ENCODE results near the gene RAB40B.

The RAB40B gene

DNA sequence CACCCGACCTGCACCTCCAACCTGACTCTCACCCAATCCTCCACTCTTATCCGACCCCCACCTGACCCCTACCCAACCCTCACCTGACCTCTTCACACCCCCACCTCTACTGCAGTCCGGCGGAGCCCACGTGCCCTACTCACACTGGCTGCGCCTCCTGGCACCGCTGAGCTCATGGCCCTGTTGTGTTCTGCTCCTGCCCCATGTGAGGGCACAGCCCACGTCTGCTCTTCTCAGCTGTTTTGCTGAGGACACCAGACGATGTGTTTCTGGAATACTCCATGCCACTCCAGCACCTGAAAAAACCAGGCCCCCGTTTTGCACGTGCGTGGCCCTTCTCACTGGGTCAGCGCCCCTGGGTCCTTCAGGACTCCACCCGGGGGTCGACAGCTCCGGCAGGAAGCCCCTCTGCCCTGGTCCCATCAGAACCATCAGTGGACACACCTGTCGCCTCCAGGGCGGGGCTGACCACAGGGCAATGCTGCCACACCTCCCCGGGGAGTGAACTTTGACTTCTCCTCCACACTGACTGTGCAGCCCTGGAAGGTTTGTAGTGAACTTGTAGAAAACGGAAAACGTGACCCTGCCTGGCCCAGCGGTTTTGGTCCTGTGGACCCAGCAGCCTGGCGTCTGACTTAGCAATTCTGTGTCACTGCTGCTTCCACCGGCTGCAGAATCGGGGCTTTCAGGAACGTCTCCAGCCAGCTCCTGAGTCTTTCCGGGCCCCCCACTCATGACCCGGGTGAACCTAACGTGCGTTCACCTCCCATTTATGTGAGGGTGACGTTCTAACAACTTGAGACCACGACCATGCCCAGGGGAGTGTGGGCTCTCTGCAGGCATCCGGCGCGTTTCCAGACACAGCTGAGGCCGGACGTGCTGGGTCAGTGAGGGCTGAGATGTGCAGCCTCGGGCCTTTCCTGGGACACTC is 5.7 kb upstream of the RAB40B start:
- TF ChIP-seq ZBTB7A (IDR thresholded peaks at IDR 0.05; ENCODE audit: low read depth), result no peak
- no peak for TF ChIP-seq CREB1 (IDR thresholded peaks at IDR 0.05; ENCODE audit: low read depth)
- TF ChIP-seq FOXM1 (IDR thresholded peaks at IDR 0.05; ENCODE audit: borderline replicate concordance, low read depth), result no peak
- TF ChIP-seq YY1 (IDR thresholded peaks at IDR 0.05; ENCODE audit: low read depth), result no peak
- no peak for TF ChIP-seq NFIC (IDR thresholded peaks at IDR 0.05)
- TF ChIP-seq TAF1 (IDR thresholded peaks at IDR 0.05; ENCODE audit: low read depth), result no peak
- no peak for TF ChIP-seq TEAD4 (IDR thresholded peaks at IDR 0.05)
- TF ChIP-seq TCF12 (IDR thresholded peaks at IDR 0.05; ENCODE audit: low read depth), result no peak
- TF ChIP-seq CEBPB (IDR thresholded peaks at IDR 0.05), result no peak
- TF ChIP-seq EGR1 (IDR thresholded peaks at IDR 0.05), result no peak
- TF ChIP-seq, protein P1, sequence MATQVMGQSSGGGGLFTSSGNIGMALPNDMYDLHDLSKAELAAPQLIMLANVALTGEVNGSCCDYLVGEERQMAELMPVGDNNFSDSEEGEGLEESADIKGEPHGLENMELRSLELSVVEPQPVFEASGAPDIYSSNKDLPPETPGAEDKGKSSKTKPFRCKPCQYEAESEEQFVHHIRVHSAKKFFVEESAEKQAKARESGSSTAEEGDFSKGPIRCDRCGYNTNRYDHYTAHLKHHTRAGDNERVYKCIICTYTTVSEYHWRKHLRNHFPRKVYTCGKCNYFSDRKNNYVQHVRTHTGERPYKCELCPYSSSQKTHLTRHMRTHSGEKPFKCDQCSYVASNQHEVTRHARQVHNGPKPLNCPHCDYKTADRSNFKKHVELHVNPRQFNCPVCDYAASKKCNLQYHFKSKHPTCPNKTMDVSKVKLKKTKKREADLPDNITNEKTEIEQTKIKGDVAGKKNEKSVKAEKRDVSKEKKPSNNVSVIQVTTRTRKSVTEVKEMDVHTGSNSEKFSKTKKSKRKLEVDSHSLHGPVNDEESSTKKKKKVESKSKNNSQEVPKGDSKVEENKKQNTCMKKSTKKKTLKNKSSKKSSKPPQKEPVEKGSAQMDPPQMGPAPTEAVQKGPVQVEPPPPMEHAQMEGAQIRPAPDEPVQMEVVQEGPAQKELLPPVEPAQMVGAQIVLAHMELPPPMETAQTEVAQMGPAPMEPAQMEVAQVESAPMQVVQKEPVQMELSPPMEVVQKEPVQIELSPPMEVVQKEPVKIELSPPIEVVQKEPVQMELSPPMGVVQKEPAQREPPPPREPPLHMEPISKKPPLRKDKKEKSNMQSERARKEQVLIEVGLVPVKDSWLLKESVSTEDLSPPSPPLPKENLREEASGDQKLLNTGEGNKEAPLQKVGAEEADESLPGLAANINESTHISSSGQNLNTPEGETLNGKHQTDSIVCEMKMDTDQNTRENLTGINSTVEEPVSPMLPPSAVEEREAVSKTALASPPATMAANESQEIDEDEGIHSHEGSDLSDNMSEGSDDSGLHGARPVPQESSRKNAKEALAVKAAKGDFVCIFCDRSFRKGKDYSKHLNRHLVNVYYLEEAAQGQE (IDR thresholded peaks at IDR 0.05; ENCODE audit: low read depth), result no peak
- no peak for TF ChIP-seq RAD21 (IDR thresholded peaks at IDR 0.05; ENCODE audit: low read depth)
- TF ChIP-seq, protein P2, sequence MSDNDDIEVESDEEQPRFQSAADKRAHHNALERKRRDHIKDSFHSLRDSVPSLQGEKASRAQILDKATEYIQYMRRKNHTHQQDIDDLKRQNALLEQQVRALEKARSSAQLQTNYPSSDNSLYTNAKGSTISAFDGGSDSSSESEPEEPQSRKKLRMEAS (IDR thresholded peaks at IDR 0.05), result no peak
- no peak for TF ChIP-seq EP300 (IDR thresholded peaks at IDR 0.05; ENCODE audit: borderline replicate concordance)
- TF ChIP-seq, protein P3, sequence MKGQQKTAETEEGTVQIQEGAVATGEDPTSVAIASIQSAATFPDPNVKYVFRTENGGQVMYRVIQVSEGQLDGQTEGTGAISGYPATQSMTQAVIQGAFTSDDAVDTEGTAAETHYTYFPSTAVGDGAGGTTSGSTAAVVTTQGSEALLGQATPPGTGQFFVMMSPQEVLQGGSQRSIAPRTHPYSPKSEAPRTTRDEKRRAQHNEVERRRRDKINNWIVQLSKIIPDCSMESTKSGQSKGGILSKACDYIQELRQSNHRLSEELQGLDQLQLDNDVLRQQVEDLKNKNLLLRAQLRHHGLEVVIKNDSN (IDR thresholded peaks at IDR 0.05), result no peak

DNA sequence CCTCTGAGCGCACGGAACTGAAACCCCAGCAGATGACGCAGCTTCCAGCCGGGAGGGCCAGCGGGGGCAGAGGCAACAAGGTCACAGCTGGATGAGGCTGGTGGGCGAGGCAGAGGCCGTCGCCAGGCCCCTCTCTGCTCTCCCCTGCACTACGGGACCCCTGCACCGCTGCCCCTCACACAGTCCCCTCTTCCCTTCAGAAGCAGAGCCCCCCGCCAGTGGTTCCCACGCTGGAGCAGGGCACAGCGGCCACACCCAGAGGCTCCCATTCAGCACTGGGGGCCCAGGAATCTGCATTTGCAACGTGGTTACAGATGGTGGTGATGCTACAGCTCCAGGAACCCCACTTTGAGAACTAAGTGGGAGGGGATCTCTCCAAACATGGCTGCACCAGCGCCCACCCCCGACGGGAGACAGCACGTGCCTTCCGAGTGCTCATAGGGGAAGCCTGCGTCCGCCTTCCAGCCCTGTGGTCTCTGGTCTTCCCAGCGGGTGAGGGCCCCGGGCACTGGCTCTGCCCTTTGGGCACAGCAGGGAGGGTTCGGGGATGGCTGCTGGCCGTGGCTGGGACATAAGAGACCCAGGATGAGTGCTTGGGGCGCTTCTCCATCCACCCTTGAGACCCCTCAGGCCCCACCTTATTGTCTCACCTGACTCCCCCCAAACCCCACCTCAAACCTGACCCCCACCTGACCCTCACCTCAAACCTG is 4.7 kb upstream of the RAB40B start:
- no peak for TF ChIP-seq TEAD4 (IDR thresholded peaks at IDR 0.05)
- no peak for TF ChIP-seq RAD21 (IDR thresholded peaks at IDR 0.05; ENCODE audit: low read depth)
- TF ChIP-seq NFIC (IDR thresholded peaks at IDR 0.05), result no peak
- no peak for TF ChIP-seq CREB1 (IDR thresholded peaks at IDR 0.05; ENCODE audit: low read depth)
- TF ChIP-seq, protein P1 (IDR thresholded peaks at IDR 0.05; ENCODE audit: low read depth), result no peak
- TF ChIP-seq TAF1 (IDR thresholded peaks at IDR 0.05; ENCODE audit: low read depth), result no peak
- no peak for TF ChIP-seq YY1 (IDR thresholded peaks at IDR 0.05; ENCODE audit: low read depth)
- no peak for TF ChIP-seq ZBTB7A (IDR thresholded peaks at IDR 0.05; ENCODE audit: low read depth)

DNA sequence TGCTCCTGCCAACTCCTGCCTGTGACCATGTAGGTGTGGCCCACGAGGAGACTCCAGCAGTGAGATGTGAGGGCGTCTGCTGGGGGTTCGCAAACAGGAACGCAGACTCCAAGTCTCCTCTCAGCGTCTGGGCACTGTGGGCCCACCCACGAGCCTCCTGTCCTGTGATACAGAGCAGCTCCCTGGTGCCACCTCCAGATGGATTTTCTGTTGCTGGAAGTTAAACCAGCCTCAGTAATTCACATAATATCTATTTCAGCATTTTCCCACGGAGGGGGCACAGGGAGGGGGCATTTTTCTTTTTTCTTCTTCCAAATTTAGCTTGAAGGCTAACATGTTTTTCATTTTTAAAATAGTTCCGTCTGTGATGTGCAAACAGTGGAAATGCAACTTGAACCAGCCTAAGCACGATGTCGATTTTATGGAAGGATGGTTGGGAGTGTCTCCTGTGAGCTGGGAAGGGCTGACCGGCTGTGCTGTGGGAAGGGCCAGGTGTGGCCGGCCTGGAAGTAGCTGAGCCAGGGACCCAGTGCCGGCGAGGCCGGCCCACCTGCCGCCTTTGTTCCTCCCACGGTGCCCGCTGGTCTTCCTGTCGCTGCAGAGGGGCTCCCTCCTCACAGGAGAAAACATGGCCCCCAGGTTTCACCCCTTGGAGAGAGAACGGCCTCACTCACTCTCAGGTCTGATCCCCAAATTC is 3.9 kb upstream of the RAB40B start:
- TF ChIP-seq TAF1 (IDR thresholded peaks at IDR 0.05; ENCODE audit: low read depth) (no peak), RAD21 (IDR thresholded peaks at IDR 0.05; ENCODE audit: low read depth) (no peak), ZBTB7A (IDR thresholded peaks at IDR 0.05; ENCODE audit: low read depth) (no peak), FOXM1 (IDR thresholded peaks at IDR 0.05; ENCODE audit: borderline replicate concordance, low read depth) (no peak), EGR1 (IDR thresholded peaks at IDR 0.05) (no peak), CEBPB (IDR thresholded peaks at IDR 0.05) (no peak), EP300 (IDR thresholded peaks at IDR 0.05; ENCODE audit: borderline replicate concordance) (no peak)
- TF ChIP-seq, protein P2 (IDR thresholded peaks at IDR 0.05), result no peak
- TF ChIP-seq, protein P3 (IDR thresholded peaks at IDR 0.05), result no peak

DNA sequence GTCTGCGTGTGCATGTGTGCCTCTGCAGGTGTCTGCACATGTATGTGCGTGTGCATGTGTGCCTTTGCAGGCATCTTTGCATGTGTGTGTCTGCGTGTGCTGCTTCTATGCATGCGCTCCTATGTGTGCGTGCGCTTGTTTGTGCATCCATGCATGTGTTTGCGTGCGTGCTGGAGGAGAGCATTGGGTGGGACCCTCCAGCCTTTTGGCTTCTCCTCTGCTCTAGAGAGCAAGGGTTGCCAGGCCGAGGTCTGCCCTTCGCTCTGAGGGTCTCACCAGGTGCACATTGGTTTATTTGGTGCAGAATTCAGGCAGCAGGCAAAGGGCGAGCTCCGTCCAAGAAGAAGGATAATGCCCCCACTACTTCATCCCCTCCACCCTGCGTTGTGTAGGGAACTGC is 1.1 kb upstream of the RAB40B start:
- TF ChIP-seq, protein P3 (IDR thresholded peaks at IDR 0.05), result no peak
- TF ChIP-seq, protein P2 (IDR thresholded peaks at IDR 0.05), result no peak
- no peak for TF ChIP-seq CREB1 (IDR thresholded peaks at IDR 0.05; ENCODE audit: low read depth)
- TF ChIP-seq NFIC (IDR thresholded peaks at IDR 0.05), result no peak
- TF ChIP-seq, protein P1 (IDR thresholded peaks at IDR 0.05; ENCODE audit: low read depth), result no peak
- TF ChIP-seq TCF12 (IDR thresholded peaks at IDR 0.05; ENCODE audit: low read depth), result no peak
- no peak for TF ChIP-seq EGR1 (IDR thresholded peaks at IDR 0.05)
- no peak for TF ChIP-seq TAF1 (IDR thresholded peaks at IDR 0.05; ENCODE audit: low read depth)
- no peak for TF ChIP-seq YY1 (IDR thresholded peaks at IDR 0.05; ENCODE audit: low read depth)
- TF ChIP-seq ZBTB7A (IDR thresholded peaks at IDR 0.05; ENCODE audit: low read depth), result no peak
- no peak for TF ChIP-seq RAD21 (IDR thresholded peaks at IDR 0.05; ENCODE audit: low read depth)
- TF ChIP-seq FOXM1 (IDR thresholded peaks at IDR 0.05; ENCODE audit: borderline replicate concordance, low read depth), result no peak
- no peak for TF ChIP-seq TEAD4 (IDR thresholded peaks at IDR 0.05)
- TF ChIP-seq EP300 (IDR thresholded peaks at IDR 0.05; ENCODE audit: borderline replicate concordance), result no peak
- no peak for TF ChIP-seq CEBPB (IDR thresholded peaks at IDR 0.05)

Measured in Ishikawa (cell line).